Uterus (tissue), 2 donors: ENCODE measurements around the gene TPP2.

Experiments
- CTCF ChIP-seq, 4 experiments: fragments of 200-600 bp in 2 of 4; fragments of 450-650 bp in 2 of 4; sonication (generic) in 2 of 4; IDR thresholded peaks; one replicate each; pipeline ENCODE4 v1.5.1; 2016 to 2019; ENCODE audit warnings: antibody characterized with exemption in 4 of 4, mild to moderate bottlenecking in 2 of 4, moderate library complexity in 1 of 4
- POLR2A ChIP-seq, 2 donors: fragments of 450-650 bp; IDR thresholded peaks; one replicate each; pipeline ENCODE4 v1.6.1; 2016; ENCODE audit warnings: antibody characterized with exemption in 2 of 2, mild to moderate bottlenecking in 1 of 2, moderate library complexity in 1 of 2

DNA sequence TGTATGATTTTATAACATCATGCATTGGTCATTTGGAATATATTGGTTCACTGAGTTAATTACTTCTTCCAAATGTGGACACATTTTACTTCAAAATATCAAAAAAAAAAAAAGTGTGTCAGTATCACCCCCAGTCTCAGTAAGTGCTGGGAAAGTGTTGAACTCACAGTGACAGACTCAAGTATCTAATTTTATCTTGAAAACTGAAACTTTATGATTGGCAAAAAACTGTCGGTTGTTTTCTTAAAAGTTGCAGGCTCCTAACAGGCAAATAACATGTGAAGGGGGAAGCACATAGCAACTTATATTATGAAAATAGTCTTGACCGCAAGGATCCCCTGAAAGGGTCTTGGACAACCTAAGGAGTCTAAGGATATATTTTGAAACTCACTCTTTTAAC is 33.5 kb upstream of the TPP2 start:
- TF ChIP-seq CTCF (IDR thresholded peaks at IDR 0.05) (no peak), POLR2A (IDR thresholded peaks at IDR 0.05) (no peak)
